ENCODE results near the gene PRR14.
A peak's percentile ranks its signal among the peaks of the same experiment; 100 is the strongest.
"Not testable (repeated sequence)": the region's sequence is repeated elsewhere in the genome, so short reads cannot be mapped to it uniquely, and the experiment has no call there.

The PRR14 gene

DNA sequence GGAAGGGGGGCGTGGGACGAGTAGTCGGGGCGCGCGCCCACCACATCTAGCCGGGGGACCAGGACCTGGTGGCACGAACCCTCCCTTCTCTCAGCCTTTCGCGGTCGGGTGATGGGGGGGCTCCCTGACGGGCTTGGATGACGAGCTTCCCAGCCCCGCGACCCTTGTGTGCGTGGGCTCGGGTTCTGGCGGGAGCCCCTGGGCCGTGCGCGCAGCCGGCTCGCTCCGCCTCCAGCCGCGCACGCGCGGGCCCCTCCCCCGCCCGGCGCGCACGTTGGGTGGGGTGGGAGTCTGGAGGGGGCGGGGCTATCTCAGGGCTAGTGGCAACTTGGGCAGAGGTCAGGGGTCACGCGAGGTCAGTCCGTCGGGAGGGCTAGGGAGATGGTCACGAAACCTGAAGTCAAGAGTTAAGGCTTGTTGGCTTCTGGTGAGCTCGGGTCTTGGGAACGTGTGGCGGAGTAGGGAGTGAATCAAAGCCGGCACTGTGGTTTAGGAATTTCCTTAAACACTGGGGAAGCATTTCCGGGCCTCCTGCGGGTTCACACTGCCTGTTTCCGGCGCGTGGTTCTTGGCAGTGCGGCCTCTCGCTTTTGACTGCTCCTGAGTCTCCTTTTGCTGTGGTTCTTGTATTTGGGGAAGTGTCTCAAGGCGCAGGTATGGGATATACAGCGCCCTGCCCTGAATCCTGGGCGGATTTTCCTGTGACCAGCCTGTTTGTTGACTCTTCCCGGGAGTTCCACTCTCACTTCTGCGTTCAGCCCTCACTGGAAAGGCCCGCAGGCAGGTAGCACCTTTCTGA lies 48.3 kb downstream of the PRR14 start, which contains the start of gene SRCAP:
TSS of gene SRCAP (plus strand) at position 356 of the 799 bp plus-strand sequence. CDS start 1,654 bp downstream, outside the sequence.
- Mint-ChIP-seq H3K27me3 (ENCODE audit: low read depth) (no peaks in the 10 kb centered on the region), H3K27ac (peak within 1 kb of the TSS; percentile 100), H3K4me3 (peak within 1 kb of the TSS; percentile 99), H3K36me3 (ENCODE audit: low read depth) (peaks cover 36% of the 10 kb centered on the region), H3K9me3 (no peaks in the 10 kb centered on the region), H3K4me1 (ENCODE audit: low read depth) (peaks cover 34% of the 10 kb centered on the region)
- peak; percentile 88 for DNase-seq (ENCODE audit: low spot score)

DNA sequence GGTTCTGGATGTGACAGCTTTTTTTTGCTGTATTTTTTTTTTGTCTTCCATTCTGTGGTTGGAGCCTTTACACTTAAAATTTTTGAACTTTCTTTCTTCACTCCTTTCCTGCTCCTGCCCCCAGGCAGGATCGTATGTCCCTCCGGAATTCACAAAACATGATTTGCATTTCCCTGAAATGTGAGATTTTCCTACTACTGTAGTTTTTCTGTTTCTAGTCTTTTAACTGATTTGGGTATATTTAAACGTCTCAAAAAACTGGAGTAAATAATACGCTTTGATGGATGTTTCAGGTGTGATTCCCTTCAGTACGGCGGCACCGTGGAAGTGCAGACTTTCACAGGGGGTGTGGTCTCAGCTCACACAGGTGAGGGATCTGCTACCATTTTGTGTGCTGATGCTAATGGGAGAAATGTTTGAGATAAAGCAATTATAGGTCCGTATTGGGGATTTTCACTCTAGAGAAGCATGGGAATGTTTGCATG lies 48.9 kb downstream of the PRR14 start:
- H3K9me3 Mint-ChIP-seq: no peaks in the 10 kb centered on the region
- peaks cover 42% of the 10 kb centered on the region for H3K36me3 Mint-ChIP-seq (ENCODE audit: low read depth)
- H3K27ac Mint-ChIP-seq: peak overlapping the region; percentile 96
- H3K4me3 Mint-ChIP-seq: peak overlapping the region; percentile 99
- peaks cover 32% of the 10 kb centered on the region for H3K4me1 Mint-ChIP-seq (ENCODE audit: low read depth)
- DNase-seq (ENCODE audit: low spot score): no peak
- H3K27me3 Mint-ChIP-seq (ENCODE audit: low read depth): no peaks in the 10 kb centered on the region

DNA sequence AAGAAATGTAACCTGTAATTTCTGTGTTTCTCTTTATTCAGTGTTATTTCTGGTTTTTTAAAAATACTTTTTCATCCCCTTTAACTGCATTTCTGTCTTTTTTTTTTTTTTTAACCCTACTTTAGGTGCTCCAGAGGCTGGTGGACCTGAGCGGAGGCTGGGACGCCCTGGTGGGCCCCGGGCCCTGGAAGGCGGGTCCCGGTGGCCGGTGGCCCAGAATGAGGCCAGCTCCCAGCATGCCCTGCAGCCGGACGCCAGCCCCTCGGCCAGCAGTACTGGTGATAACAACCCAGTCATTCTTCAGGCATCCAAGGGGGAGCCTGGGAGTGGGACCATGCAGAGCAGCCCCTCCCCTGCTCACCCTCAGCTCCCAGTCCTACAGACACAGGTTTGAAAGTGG lies 49.7 kb downstream of the PRR14 start:
- Mint-ChIP-seq H3K9me3 (no peaks in the 10 kb centered on the region), H3K36me3 (ENCODE audit: low read depth) (peaks cover 42% of the 10 kb centered on the region), H3K4me3 (peak overlapping the region; percentile 99), H3K27me3 (ENCODE audit: low read depth) (no peaks in the 10 kb centered on the region), H3K27ac (no peak overlapping the region), H3K4me1 (ENCODE audit: low read depth) (peaks cover 27% of the 10 kb centered on the region)
- no peak for DNase-seq (ENCODE audit: low spot score)

DNA sequence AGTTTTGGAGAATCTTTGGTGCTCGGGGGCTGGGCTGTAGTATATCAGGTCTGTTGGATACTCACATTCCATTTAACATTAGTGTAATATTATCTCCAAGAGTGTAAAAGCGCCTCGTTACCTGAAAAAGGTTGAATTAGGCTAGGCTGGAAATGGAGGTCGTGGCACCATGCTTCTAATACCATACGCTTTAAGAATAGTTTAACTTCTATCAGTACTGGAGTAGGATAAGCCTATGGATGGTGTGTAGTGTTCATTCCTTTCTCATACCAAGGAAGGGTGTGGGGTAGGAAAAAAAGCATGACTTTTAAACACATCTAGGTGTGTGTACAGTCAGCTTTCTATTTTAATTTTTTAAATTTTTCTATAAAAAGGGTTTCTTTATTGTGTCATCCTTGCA lies 50.2 kb downstream of the PRR14 start:
- Mint-ChIP-seq H3K9me3 (no peaks in the 10 kb centered on the region), H3K27ac (no peak overlapping the region), H3K36me3 (ENCODE audit: low read depth) (peaks cover 45% of the 10 kb centered on the region), H3K4me1 (ENCODE audit: low read depth) (peaks cover 26% of the 10 kb centered on the region), H3K4me3 (peak overlapping the region; percentile 46), H3K27me3 (ENCODE audit: low read depth) (no peaks in the 10 kb centered on the region)
- DNase-seq (ENCODE audit: low spot score): no peak

DNA sequence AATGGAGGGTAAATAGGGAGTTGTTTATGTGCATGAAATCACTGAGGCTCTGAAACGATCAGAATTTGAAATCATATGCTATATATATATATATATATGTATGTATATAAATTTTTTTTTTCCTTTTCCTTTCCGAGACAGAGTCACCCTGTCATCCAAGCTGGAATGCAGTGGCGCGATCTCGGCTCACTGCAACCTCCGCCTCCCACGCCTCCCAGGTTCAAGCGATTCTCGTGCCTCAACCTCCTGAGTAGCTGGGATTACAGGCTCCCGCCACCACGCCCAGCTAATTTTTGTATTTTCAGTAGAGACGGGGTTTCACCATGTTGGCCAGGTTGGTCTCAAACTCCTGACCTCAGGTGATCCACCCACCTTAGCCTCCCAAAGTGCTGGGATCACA lies 52.3 kb downstream of the PRR14 start:
- H3K27ac Mint-ChIP-seq; DNase-seq (ENCODE audit: low spot score); H3K4me3 Mint-ChIP-seq; H3K9me3 Mint-ChIP-seq; H3K27me3 Mint-ChIP-seq (ENCODE audit: low read depth): not testable (repeated sequence)
- Mint-ChIP-seq H3K36me3 (ENCODE audit: low read depth) (peaks cover 63% of the 10 kb centered on the region), H3K4me1 (ENCODE audit: low read depth) (peaks cover 17% of the 10 kb centered on the region)

DNA sequence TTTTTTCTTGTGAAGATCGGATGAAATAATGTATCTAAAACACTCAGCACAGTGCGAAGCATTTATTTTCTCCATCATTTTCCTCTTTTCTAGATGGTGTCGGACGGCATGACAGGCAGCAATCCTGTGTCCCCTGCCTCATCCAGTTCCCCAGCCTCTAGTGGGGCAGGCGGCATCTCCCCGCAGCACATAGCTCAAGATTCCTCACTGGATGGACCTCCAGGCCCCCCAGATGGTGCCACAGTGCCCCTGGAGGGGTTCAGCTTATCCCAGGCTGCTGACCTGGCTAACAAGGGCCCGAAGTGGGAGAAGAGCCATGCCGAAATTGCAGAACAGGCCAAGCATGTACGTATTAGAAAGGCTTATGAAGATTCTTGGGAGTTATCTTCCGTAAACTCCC lies 53.2 kb downstream of the PRR14 start:
- H3K4me1 Mint-ChIP-seq (ENCODE audit: low read depth): peaks cover 17% of the 10 kb centered on the region
- H3K4me3 Mint-ChIP-seq: no peak overlapping the region
- no peaks in the 10 kb centered on the region for H3K9me3 Mint-ChIP-seq
- peaks cover 63% of the 10 kb centered on the region for H3K36me3 Mint-ChIP-seq (ENCODE audit: low read depth)
- DNase-seq (ENCODE audit: low spot score): no peak
- no peak overlapping the region for H3K27ac Mint-ChIP-seq
- H3K27me3 Mint-ChIP-seq (ENCODE audit: low read depth): no peaks in the 10 kb centered on the region

Measured in T-helper 2 cell treated with Interferon-gamma antibody and Interleukin-4, amounts not matched to agents 5 μg/mL and 100 μg/mL, for 36 hours (primary cell).